Muscle of arm (tissue), 12 donors: ENCODE measurements around the gene NCOA7. TPM values are rescaled to one million over a fixed set of nuclear protein-coding genes. Genes with fewer than 3 reads are reported as not detected.
"Not testable (repeated sequence)": the region's sequence is repeated elsewhere in the genome, so short reads cannot be mapped to it uniquely, and the experiment has no call there.

Experiments
- DNase-seq: peaks from one replicate; pipeline ENCODE4 v3.0.0-alpha.2; 2013
- polyA plus RNA-seq, 12 donors: library from polyadenylated mRNA; unstranded; fragments of 120-200 nt; gene quantifications; one replicate each; pipeline ENCODE4 v1.2.1, GENCODE V29; 2013; ENCODE audit not compliant: insufficient read length in 12 of 12

The NCOA7 gene
- polyA plus RNA-seq, 12 donors, result 6.1 to 21.5 (median 9.1) TPM; not detected in 1

DNA sequence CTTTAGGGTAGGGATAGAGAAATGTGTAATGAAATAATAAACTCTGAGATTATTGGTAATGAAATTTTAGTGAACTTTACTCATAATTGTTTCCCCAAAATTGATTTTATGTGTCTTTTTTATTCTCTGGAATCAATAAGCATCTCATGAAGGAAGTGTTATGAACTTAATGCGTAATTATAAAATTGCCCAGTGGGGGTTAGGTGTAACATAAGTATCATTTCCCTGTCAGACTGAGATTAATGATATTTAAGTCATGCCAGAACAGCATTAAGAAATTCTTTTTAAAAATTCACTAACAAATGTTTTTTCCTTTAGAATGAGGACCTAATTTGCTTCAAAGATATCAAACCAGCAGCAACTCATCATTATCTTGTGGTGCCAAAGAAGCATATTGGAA, 175.8 kb downstream of the NCOA7 start:
- DNase-seq, result no peak

DNA sequence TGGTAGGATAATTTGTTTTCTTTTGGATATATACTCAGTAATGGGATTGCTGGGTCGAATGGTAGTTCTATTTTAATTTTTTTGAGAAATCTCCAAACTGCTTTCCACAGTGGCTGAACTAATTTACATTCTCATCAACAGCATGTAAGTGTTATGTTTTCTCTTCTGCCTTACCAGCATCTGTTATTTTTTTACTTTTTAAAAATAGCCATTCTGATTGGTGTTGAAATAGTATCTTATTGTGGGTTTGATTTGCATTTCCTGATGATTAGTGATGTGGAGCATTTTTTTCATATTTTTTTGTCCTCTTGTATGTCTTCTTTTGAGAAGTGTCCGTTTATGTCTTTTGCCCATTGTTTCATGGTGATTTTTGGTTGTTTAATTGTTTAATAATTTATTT, 177.7 kb downstream of the NCOA7 start:
- no peak for DNase-seq

DNA sequence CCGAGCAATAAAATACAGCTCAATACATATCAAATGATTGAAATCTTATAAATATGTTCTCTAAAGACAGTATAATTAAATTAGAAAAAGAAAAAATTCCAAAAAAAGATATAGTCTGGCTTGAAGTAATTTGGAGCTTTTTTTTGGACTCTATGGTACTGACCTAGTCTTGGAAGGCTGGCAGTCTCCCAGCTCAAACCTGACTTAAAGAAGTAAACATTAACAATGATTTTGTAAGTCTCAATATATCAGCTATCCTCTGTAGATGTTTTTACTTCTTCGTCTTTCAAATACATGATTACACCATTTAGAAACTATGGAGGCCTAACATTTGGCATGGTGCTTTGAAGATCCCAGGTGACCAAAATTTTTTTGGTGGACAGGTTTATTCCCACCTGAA, 180.0 kb downstream of the NCOA7 start:
- DNase-seq, result no peak

DNA sequence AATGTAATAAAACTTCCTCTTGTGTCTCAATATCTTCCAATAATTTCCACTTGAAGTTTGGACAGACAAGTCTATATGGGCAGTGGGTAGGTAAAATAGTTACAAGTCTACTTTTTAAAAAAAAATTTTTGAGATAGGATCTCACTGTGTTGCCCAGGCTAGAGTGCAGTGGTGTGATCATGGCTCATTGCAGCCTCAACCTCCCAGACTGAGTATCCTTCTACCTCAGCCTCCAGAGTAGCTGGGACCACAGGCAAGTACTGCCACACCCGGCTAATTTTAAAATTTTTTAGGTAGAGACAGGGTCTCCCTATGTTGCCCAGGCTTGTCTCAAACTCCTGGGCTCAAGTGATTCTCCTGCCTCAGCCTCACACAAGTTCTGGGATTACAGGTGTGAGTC, 181.7 kb downstream of the NCOA7 start:
- DNase-seq, result not testable (repeated sequence)

DNA sequence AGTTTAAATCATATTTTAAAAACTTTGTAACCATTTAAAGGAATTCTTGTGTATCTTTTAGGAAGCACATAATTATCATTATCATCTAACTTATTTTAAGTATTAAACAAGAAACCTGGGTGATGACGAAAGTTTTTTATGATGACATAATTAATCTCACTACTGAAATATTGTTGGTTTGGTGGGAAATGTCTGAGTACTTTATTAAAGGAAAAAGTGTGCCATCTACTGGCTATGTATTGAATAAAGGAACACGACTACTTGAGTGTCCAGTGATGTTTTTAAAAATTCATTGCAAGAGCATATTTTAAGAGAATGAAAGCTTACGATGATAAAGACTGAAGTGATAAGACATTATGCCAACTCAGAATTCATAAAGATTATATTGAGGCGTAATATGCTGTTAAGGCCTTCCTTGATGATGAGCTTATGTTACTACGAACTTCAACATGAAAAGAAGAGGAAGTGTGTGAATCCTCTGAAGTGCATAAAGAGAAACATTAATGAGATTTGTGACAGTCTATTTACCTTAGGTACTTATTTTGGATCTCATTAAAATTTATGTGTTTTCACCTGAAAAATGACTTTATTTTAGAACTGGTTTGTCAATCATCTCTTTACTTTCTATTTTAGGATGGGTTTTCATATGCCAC, 183.6 kb downstream of the NCOA7 start:
- peak; percentile 28 for DNase-seq

DNA sequence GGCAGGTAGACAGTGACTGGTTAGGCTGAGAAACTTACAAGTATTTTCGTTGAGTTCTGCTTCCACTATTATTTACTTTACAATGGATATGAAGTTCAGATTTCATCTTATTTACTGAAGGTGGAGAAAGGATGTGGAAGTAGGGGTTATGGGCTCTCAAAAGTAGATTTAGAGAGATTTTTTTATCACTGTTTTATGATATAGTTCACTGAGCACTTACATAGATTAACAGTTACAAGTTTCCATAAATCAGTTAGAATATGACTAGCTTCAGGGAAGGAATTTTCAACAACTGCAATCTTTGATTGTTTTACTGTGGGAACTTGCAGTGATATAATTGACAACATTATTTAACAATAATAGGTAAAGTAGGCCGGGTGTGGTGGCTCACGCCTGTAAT, 188.3 kb downstream of the NCOA7 start:
- DNase-seq, result no peak

Other genes with a start within 250 kb of the NCOA7 start
- gene HEY2, start 41.3 kb upstream of the NCOA7 start, polyA plus RNA-seq, result 10 to 100 TPM in 8 of 12 donors, 1 to 10 TPM in 3, not detected in 1; 5.2 to 17.4 (median 12.9) TPM
- 10 to 100 TPM in 11 of 12 donors, not detected in 1; 18.3 to 43.7 (median 34.8) TPM for gene HINT3, start 165.8 kb downstream of the NCOA7 start, polyA plus RNA-seq
- 10 to 100 TPM in 11 of 12 donors, not detected in 1; 10.8 to 21.3 (median 16.8) TPM for gene TRMT11, start 195.6 kb downstream of the NCOA7 start, polyA plus RNA-seq